Gastrocnemius medialis (tissue), 4 donors: ENCODE data around the gene FARS2. TPM values are rescaled to one million over a fixed set of nuclear protein-coding genes. Genes with fewer than 3 reads are reported as not detected.

ENCODE experiments used
- ATAC-seq, 2 donors: fragments of 150-250 bp; one replicate each; pipeline ENCODE4 v1.9.1; 2016
- DNase-seq, 2 donors: peaks; one replicate each; pipeline ENCODE4 v3.0.0-alpha.2; 2019
- H3K27ac ChIP-seq, 4 donors: fragments of 200-600 bp; sonication (generic); 1 replicate in 1 of 4; 2 replicates in 3 of 4; pipeline ENCODE4 v1.5.1; 2016 to 2018; ENCODE audit warnings: mild to moderate bottlenecking in 2 of 4, moderate library complexity in 1 of 4
- H3K27me3 ChIP-seq, 3 donors: fragments of 200-600 bp; sonication (generic) in 2 of 3; 1 replicate in 1 of 3; 2 replicates in 2 of 3; pipeline versions ENCODE4 v1.5.1 to v1.6.0; 2016 to 2019; ENCODE audit warnings: mild to moderate bottlenecking in 1 of 3, moderate library complexity in 1 of 3
- H3K36me3 ChIP-seq, 2 donors: fragments of 200-600 bp; sonication (generic) in 1 of 2; one replicate each; pipeline ENCODE4 v1.5.1; 2017 to 2018
- H3K4me1 ChIP-seq, 2 donors: fragments of 200-600 bp; sonication (generic) in 1 of 2; one replicate each; pipeline ENCODE4 v1.5.1; 2016 to 2017; ENCODE audit warnings: mild to moderate bottlenecking in 2 of 2
- H3K4me3 ChIP-seq, 4 donors: fragments of 200-600 bp; sonication (generic) in 3 of 4; 1 replicate in 1 of 4; 2 replicates in 3 of 4; pipeline ENCODE4 v1.5.1; 2016 to 2019; ENCODE audit warnings: mild to moderate bottlenecking in 2 of 4
- H3K9me3 ChIP-seq, 3 donors: fragments of 200-600 bp; sonication (generic) in 2 of 3; 1 replicate in 1 of 3; 2 replicates in 2 of 3; pipeline ENCODE4 v1.5.1; 2016 to 2019
- CTCF ChIP-seq, 5 experiments: fragments of 450-650 bp in 3 of 5; fragments of 200-600 bp in 2 of 5; sonication (generic) in 2 of 5; IDR thresholded peaks in 4 of 5; conservative IDR thresholded peaks in 1 of 5; 1 replicate in 4 of 5; 2 replicates in 1 of 5; pipeline ENCODE4 v1.5.1; 2016 to 2019; ENCODE audit warnings: antibody characterized with exemption in 5 of 5, mild to moderate bottlenecking in 3 of 5, moderate library complexity in 3 of 5
- POLR2A ChIP-seq, 2 donors: fragments of 450-650 bp; IDR thresholded peaks; one replicate each; pipeline ENCODE4 v1.6.1; 2017; ENCODE audit warnings: antibody characterized with exemption in 2 of 2, mild to moderate bottlenecking in 2 of 2, moderate library complexity in 2 of 2
- in situ Hi-C, 4 donors: fragments of 200-750 bp; cut with MboI; loops; one replicate each; pipeline versions ENCODE4 v1.15.0 to v1.8.0; 2017; ENCODE audit warnings: low sequenced_read_pairs in 4 of 4
- intact Hi-C: fragments of 100-400 bp; cut with DNase I; formaldehyde crosslinking; loops from one replicate; pipeline ENCODE4 v1.15.1; 2023; ENCODE audit warnings: low total_unique reads
- total RNA-seq, 4 donors: library from RNA; depleted of rRNA; stranded (reverse); fragments of >200 nt; gene quantifications; one replicate each; pipeline versions ENCODE4 v1.1.0 to v1.2.3, GENCODE V29; 2016

Gene FARS2
- total RNA-seq, 4 donors from 2014 or later = 13.6 to 24.0 (median 15.8) TPM

GRCh38 chr6:5776104-5776503 lies 514.8 kb downstream of the FARS2 start:
- in situ Hi-C loops (no loop called here), intact Hi-C loops (no loop called here)
- H3K4me3 ChIP-seq = no peak overlapping the region
- no peak overlapping the region for H3K27ac ChIP-seq
- no peak for TF ChIP-seq CTCF (IDR thresholded peaks at IDR 0.05 in 4 of 5, conservative IDR thresholded peaks at IDR 0.05 in 1 of 5)
- TF ChIP-seq POLR2A (IDR thresholded peaks at IDR 0.05) = no peak
- peaks cover 0 to 3% of the 10 kb centered on the region in 2 donors for H3K4me1 ChIP-seq
- ATAC-seq = no peak
- DNase-seq = no peak
- H3K36me3 ChIP-seq = no peaks in the 10 kb centered on the region
- H3K9me3 ChIP-seq = no peaks in the 10 kb centered on the region
- H3K27me3 ChIP-seq = no peaks in the 10 kb centered on the region

- peaks cover 0 to under 1% of the 10 kb centered on the region in 2 donors for H3K4me1 ChIP-seq
- no peaks in the 10 kb centered on the region for H3K27me3 ChIP-seq
- intact Hi-C loops = no loop called here
- DNase-seq = no peak
- in situ Hi-C loops = no loop called here
- ATAC-seq = no peak
- no peaks in the 10 kb centered on the region for H3K36me3 ChIP-seq
- H3K9me3 ChIP-seq = no peaks in the 10 kb centered on the region
- H3K4me3 ChIP-seq = no peak overlapping the region
- no peak for TF ChIP-seq CTCF (IDR thresholded peaks at IDR 0.05 in 4 of 5, conservative IDR thresholded peaks at IDR 0.05 in 1 of 5)
- H3K27ac ChIP-seq = no peak overlapping the region
These were observed 515.5 kb downstream of the FARS2 start for GRCh38 chr6:5776706-5777390.

- no peaks in the 10 kb centered on the region for H3K27me3 ChIP-seq
- H3K27ac ChIP-seq = no peak overlapping the region
- no peaks in the 10 kb centered on the region for H3K36me3 ChIP-seq
- ATAC-seq (no peak), DNase-seq (no peak)
- H3K4me1 ChIP-seq = peaks cover 5 to 10% of the 10 kb centered on the region in 2 donors
- H3K9me3 ChIP-seq = no peaks in the 10 kb centered on the region
- in situ Hi-C loops (no loop called here), intact Hi-C loops (no loop called here)
- no peak overlapping the region for H3K4me3 ChIP-seq
- TF ChIP-seq POLR2A (IDR thresholded peaks at IDR 0.05) (no peak), CTCF (IDR thresholded peaks at IDR 0.05 in 4 of 5, conservative IDR thresholded peaks at IDR 0.05 in 1 of 5) (no peak)
These were observed 517.1 kb downstream of the FARS2 start for GRCh38 chr6:5778317-5778857.

- DNase-seq = no peak
- intact Hi-C loops = no loop called here
- Histone ChIP-seq H3K4me3 (no peak overlapping the region), H3K27ac (no peak overlapping the region), H3K36me3 (no peaks in the 10 kb centered on the region), H3K9me3 (no peaks in the 10 kb centered on the region), H3K27me3 (no peaks in the 10 kb centered on the region), H3K4me1 (peaks cover 6 to 10% of the 10 kb centered on the region in 2 donors)
- ATAC-seq = no peak
- in situ Hi-C loops = no loop called here
- no peak for TF ChIP-seq POLR2A (IDR thresholded peaks at IDR 0.05)
These were observed 517.6 kb downstream of the FARS2 start for GRCh38 chr6:5778906-5779305.

GRCh38 chr6:5781019-5781418 lies 519.7 kb downstream of the FARS2 start:
- Histone ChIP-seq H3K4me3 (no peak overlapping the region), H3K27me3 (no peaks in the 10 kb centered on the region), H3K27ac (no peak overlapping the region), H3K36me3 (no peaks in the 10 kb centered on the region), H3K9me3 (no peaks in the 10 kb centered on the region), H3K4me1 (peaks cover 6 to 10% of the 10 kb centered on the region in 2 donors)
- intact Hi-C loops (no loop called here), in situ Hi-C loops (no loop called here)
- DNase-seq (no peak), ATAC-seq (no peak)
- TF ChIP-seq POLR2A (IDR thresholded peaks at IDR 0.05) (no peak), CTCF (IDR thresholded peaks at IDR 0.05 in 4 of 5, conservative IDR thresholded peaks at IDR 0.05 in 1 of 5) (no peak)
